ENCODE data around the gene ALK.

The ALK gene

GRCh38 chr2:29613792-29614266 is 307.6 kb downstream of the ALK start:
- H3K27me3 ChIP-seq = no peaks in the 10 kb centered on the region
- H3K4me2 ChIP-seq = no peak overlapping the region
- H3K4me3 ChIP-seq = no peak overlapping the region
- H3K36me3 ChIP-seq = no peaks in the 10 kb centered on the region
- no peaks in the 10 kb centered on the region for H4K20me1 ChIP-seq
- H3K9ac ChIP-seq = no peak overlapping the region
- TF ChIP-seq Cebpa-rat (IDR thresholded peaks at IDR 0.05) = no peak
- H3K4me1 ChIP-seq = no peaks in the 10 kb centered on the region
- H3K27ac ChIP-seq = no peak overlapping the region
- no peaks in the 10 kb centered on the region for H3K9me3 ChIP-seq

- H4K20me1 ChIP-seq = no peaks in the 10 kb centered on the region
- no peak overlapping the region for H3K4me2 ChIP-seq
- H3K27me3 ChIP-seq = no peaks in the 10 kb centered on the region
- no peak overlapping the region for H3K4me3 ChIP-seq
- H3K36me3 ChIP-seq = no peaks in the 10 kb centered on the region
- no peaks in the 10 kb centered on the region for H3K4me1 ChIP-seq
- H3K9me3 ChIP-seq = no peaks in the 10 kb centered on the region
- no peak for TF ChIP-seq Cebpa-rat (IDR thresholded peaks at IDR 0.05)
- H3K9ac ChIP-seq = no peak overlapping the region
- no peak overlapping the region for H3K27ac ChIP-seq
These were observed 308.3 kb downstream of the ALK start for GRCh38 chr2:29613067-29613466.

- Histone ChIP-seq H3K27ac (no peak overlapping the region), H3K36me3 (no peaks in the 10 kb centered on the region), H3K27me3 (no peaks in the 10 kb centered on the region), H3K4me3 (no peak overlapping the region), H3K4me1 (no peaks in the 10 kb centered on the region), H4K20me1 (no peaks in the 10 kb centered on the region), H3K4me2 (no peak overlapping the region), H3K9ac (no peak overlapping the region), H3K9me3 (no peaks in the 10 kb centered on the region)
- TF ChIP-seq Cebpa-rat (IDR thresholded peaks at IDR 0.05) = no peak
These were observed 308.8 kb downstream of the ALK start for GRCh38 chr2:29612568-29612967.

- no peaks in the 10 kb centered on the region for H3K9me3 ChIP-seq
- no peaks in the 10 kb centered on the region for H3K27me3 ChIP-seq
- H3K9ac ChIP-seq = no peak overlapping the region
- H3K4me2 ChIP-seq = no peak overlapping the region
- no peaks in the 10 kb centered on the region for H3K4me1 ChIP-seq
- H3K27ac ChIP-seq = no peak overlapping the region
- no peaks in the 10 kb centered on the region for H4K20me1 ChIP-seq
- no peak overlapping the region for H3K4me3 ChIP-seq
- TF ChIP-seq Cebpa-rat (IDR thresholded peaks at IDR 0.05) = no peak
- no peaks in the 10 kb centered on the region for H3K36me3 ChIP-seq
These were observed 309.5 kb downstream of the ALK start for GRCh38 chr2:29611850-29612249.

- no peak overlapping the region for H3K27ac ChIP-seq
- H3K4me2 ChIP-seq = no peak overlapping the region
- no peaks in the 10 kb centered on the region for H3K36me3 ChIP-seq
- H3K4me1 ChIP-seq = no peaks in the 10 kb centered on the region
- TF ChIP-seq Cebpa-rat (IDR thresholded peaks at IDR 0.05) = no peak
- no peaks in the 10 kb centered on the region for H3K27me3 ChIP-seq
- no peaks in the 10 kb centered on the region for H3K9me3 ChIP-seq
- no peak overlapping the region for H3K4me3 ChIP-seq
- H4K20me1 ChIP-seq = no peaks in the 10 kb centered on the region
- no peak overlapping the region for H3K9ac ChIP-seq
These were observed 310.1 kb downstream of the ALK start for GRCh38 chr2:29611261-29611660.

GRCh38 chr2:29610569-29610968 is 310.8 kb downstream of the ALK start:
- no peak for TF ChIP-seq Cebpa-rat (IDR thresholded peaks at IDR 0.05)
- no peak overlapping the region for H3K9ac ChIP-seq
- no peak overlapping the region for H3K27ac ChIP-seq
- H3K4me3 ChIP-seq = no peak overlapping the region
- H3K4me2 ChIP-seq = no peak overlapping the region
- no peaks in the 10 kb centered on the region for H3K4me1 ChIP-seq
- H3K36me3 ChIP-seq = no peaks in the 10 kb centered on the region
- no peaks in the 10 kb centered on the region for H4K20me1 ChIP-seq
- no peaks in the 10 kb centered on the region for H3K27me3 ChIP-seq
- no peaks in the 10 kb centered on the region for H3K9me3 ChIP-seq

GRCh38 chr2:29607038-29607420 is 314.4 kb downstream of the ALK start:
- no peaks in the 10 kb centered on the region for H3K27me3 ChIP-seq
- no peaks in the 10 kb centered on the region for H3K9me3 ChIP-seq
- H3K4me3 ChIP-seq = no peak overlapping the region
- H3K9ac ChIP-seq = no peak overlapping the region
- no peaks in the 10 kb centered on the region for H3K4me1 ChIP-seq
- TF ChIP-seq Cebpa-rat (IDR thresholded peaks at IDR 0.05) = no peak
- H4K20me1 ChIP-seq = no peaks in the 10 kb centered on the region
- no peaks in the 10 kb centered on the region for H3K36me3 ChIP-seq
- no peak overlapping the region for H3K27ac ChIP-seq
- H3K4me2 ChIP-seq = no peak overlapping the region

GRCh38 chr2:29606104-29607037 is 315.0 kb downstream of the ALK start:
- H3K36me3 ChIP-seq = no peaks in the 10 kb centered on the region
- no peaks in the 10 kb centered on the region for H4K20me1 ChIP-seq
- no peaks in the 10 kb centered on the region for H3K9me3 ChIP-seq
- no peak overlapping the region for H3K4me3 ChIP-seq
- no peaks in the 10 kb centered on the region for H3K27me3 ChIP-seq
- TF ChIP-seq Cebpa-rat (IDR thresholded peaks at IDR 0.05) = no peak
- H3K27ac ChIP-seq = no peak overlapping the region
- H3K9ac ChIP-seq = no peak overlapping the region
- no peak overlapping the region for H3K4me2 ChIP-seq
- H3K4me1 ChIP-seq = no peaks in the 10 kb centered on the region

GRCh38 chr2:29603341-29603740 is 318.0 kb downstream of the ALK start:
- Histone ChIP-seq H3K27me3 (no peaks in the 10 kb centered on the region), H3K27ac (no peak overlapping the region)

GRCh38 chr2:29601872-29602271 is 319.5 kb downstream of the ALK start:
- Histone ChIP-seq H3K4me2 (no peak overlapping the region), H4K20me1 (no peaks in the 10 kb centered on the region), H3K4me3 (no peak overlapping the region), H3K9me3 (0 out of 2 replicates have a peak, but pooled peaks cover 4% of the 10 kb centered on the region), H3K27ac (no peak overlapping the region), H3K9ac (no peak overlapping the region), H3K4me1 (no peaks in the 10 kb centered on the region), H3K27me3 (no peaks in the 10 kb centered on the region), H3K36me3 (no peaks in the 10 kb centered on the region)
- TF ChIP-seq Cebpa-rat (IDR thresholded peaks at IDR 0.05) = no peak

More at GRCh38 chr2:29603341-29603740, 318.0 kb downstream of the ALK start:
- Histone ChIP-seq H3K4me3 (no peak overlapping the region), H3K4me1 (no peaks in the 10 kb centered on the region), H3K9me3 (0 out of 2 replicates have a peak, but pooled peaks cover 4% of the 10 kb centered on the region), H4K20me1 (no peaks in the 10 kb centered on the region), H3K9ac (no peak overlapping the region), H3K4me2 (no peak overlapping the region), H3K36me3 (no peaks in the 10 kb centered on the region)
- no peak for TF ChIP-seq Cebpa-rat (IDR thresholded peaks at IDR 0.05)

Measured in BLaER1 (cell line).